HL-60 (cell line): ENCODE results near the gene VTI1A.
"Not testable (repeated sequence)": the region's sequence is repeated elsewhere in the genome, so short reads cannot be mapped to it uniquely, and the experiment has no call there.

Experiments
- DNase-seq, 2 experiments: peaks; one replicate each; pipeline ENCODE4 v3.0.0-alpha.2; 2010 to 2020; ENCODE audit warnings: low read depth in 1 of 2, low spot score in 1 of 2
- H3K27ac ChIP-seq: fragments of 250-450 bp; sonication (Bioruptor Pico); replicated peaks from 2 replicates; pipeline ENCODE4 v1.5.1; 2020; ENCODE audit warnings: mild to moderate bottlenecking, moderate library complexity
- H3K27me3 ChIP-seq: fragments of 250-450 bp; sonication (Bioruptor Pico); 2 replicates; pipeline ENCODE4 v1.5.1; 2021; ENCODE audit warnings: mild to moderate bottlenecking, moderate library complexity; ENCODE audit not compliant: insufficient read depth, poor library complexity, severe bottlenecking
- H3K4me3 ChIP-seq: replicated peaks from 2 replicates; pipeline ENCODE4 v1.5.1; 2011; ENCODE audit warnings: mild to moderate bottlenecking, control low read depth, low read length; ENCODE audit not compliant: insufficient read depth
- GABPA ChIP-seq: IDR thresholded peaks from 2 replicates; pipeline ENCODE4 v1.6.1; 2012; ENCODE audit warnings: low read depth
- POLR2AphosphoS5 ChIP-seq: IDR thresholded peaks from 2 replicates; pipeline ENCODE4 v1.6.1; 2012; ENCODE audit warnings: low read depth
- REST ChIP-seq: IDR thresholded peaks from 2 replicates; pipeline ENCODE4 v1.6.1; 2012; ENCODE audit warnings: low read depth; ENCODE audit not compliant: insufficient replicate concordance
- SPI1 ChIP-seq: IDR thresholded peaks from 2 replicates; pipeline ENCODE4 v1.6.1; 2012; ENCODE audit warnings: low read depth, mild to moderate bottlenecking, borderline replicate concordance
- TF ChIP-seq, protein P1 (sequence below): IDR thresholded peaks from one replicate; pipeline ENCODE4 v1.5.1; 2011; ENCODE audit warnings: low read length, control low read depth, inconsistent platforms; ENCODE audit not compliant: insufficient read depth

Gene VTI1A

GRCh38 chr10:112538168-112538567, 91.2 kb downstream of the VTI1A start:
- Histone ChIP-seq H3K4me3 (no peak overlapping the region), H3K27me3 (no peaks in the 10 kb centered on the region), H3K27ac (no peak overlapping the region)
- no peak for TF ChIP-seq SPI1
- TF ChIP-seq GABPA, result no peak
- TF ChIP-seq POLR2AphosphoS5, result no peak
- no peak for TF ChIP-seq REST
- TF ChIP-seq, protein P1, sequence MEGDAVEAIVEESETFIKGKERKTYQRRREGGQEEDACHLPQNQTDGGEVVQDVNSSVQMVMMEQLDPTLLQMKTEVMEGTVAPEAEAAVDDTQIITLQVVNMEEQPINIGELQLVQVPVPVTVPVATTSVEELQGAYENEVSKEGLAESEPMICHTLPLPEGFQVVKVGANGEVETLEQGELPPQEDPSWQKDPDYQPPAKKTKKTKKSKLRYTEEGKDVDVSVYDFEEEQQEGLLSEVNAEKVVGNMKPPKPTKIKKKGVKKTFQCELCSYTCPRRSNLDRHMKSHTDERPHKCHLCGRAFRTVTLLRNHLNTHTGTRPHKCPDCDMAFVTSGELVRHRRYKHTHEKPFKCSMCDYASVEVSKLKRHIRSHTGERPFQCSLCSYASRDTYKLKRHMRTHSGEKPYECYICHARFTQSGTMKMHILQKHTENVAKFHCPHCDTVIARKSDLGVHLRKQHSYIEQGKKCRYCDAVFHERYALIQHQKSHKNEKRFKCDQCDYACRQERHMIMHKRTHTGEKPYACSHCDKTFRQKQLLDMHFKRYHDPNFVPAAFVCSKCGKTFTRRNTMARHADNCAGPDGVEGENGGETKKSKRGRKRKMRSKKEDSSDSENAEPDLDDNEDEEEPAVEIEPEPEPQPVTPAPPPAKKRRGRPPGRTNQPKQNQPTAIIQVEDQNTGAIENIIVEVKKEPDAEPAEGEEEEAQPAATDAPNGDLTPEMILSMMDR, result no peak
- no peak for DNase-seq

DNA sequence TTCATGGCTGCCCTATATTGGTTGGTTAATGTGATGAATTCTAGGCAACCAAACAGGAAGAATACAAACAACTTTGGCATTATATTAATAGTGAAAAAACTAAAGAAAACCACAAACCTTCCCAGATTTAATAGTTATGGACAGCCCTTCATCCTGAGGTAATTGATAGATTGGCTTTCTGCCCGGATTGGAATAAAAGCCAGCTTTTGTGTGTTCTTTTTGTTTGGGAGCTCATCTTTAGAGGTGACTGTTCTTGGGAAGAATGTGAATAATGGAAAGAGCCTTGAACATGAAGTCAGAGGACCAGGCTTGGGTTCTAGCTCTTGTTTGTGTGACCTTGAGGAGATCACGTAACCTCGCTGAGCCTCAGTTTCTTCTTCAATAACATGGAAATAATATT, 92.3 kb downstream of the VTI1A start:
- TF ChIP-seq SPI1 (no peak), REST (no peak), POLR2AphosphoS5 (no peak), GABPA (no peak)
- TF ChIP-seq, protein P1, result no peak

GRCh38 chr10:112542823-112543222, 95.8 kb downstream of the VTI1A start:
- not testable (repeated sequence) for H3K27me3 ChIP-seq, H3K27ac ChIP-seq, DNase-seq, H3K4me3 ChIP-seq

More for the DNA sequence above, 92.3 kb downstream of the VTI1A start:
- Histone ChIP-seq H3K4me3 (no peak overlapping the region), H3K27me3 (no peaks in the 10 kb centered on the region), H3K27ac (no peak overlapping the region)
- no peak for DNase-seq

- TF ChIP-seq SPI1 (no peak), POLR2AphosphoS5 (no peak), GABPA (no peak), REST (no peak)
- TF ChIP-seq, protein P1, result no peak
- Histone ChIP-seq H3K27ac (no peak overlapping the region), H3K4me3 (no peak overlapping the region), H3K27me3 (no peaks in the 10 kb centered on the region)
- DNase-seq, result no peak
Measured at GRCh38 chr10:112546474-112546873, 99.5 kb downstream of the VTI1A start.
